HG03575 (cell line): ENCODE results near the gene HIGD2B.
"Not testable (repeated sequence)": the region's sequence is repeated elsewhere in the genome, so short reads cannot be mapped to it uniquely, and the experiment has no call there.

Experiments
- ATAC-seq: cut with Tn5 transposase; IDR thresholded peaks from one replicate; pipeline ENCODE4 v1.9.1; 2021; ENCODE audit not compliant: unreplicated experiment, insufficient number of reproducible peaks, low FRiP score; ENCODE audit errors: extremely low read depth

HIGD2B gene

DNA sequence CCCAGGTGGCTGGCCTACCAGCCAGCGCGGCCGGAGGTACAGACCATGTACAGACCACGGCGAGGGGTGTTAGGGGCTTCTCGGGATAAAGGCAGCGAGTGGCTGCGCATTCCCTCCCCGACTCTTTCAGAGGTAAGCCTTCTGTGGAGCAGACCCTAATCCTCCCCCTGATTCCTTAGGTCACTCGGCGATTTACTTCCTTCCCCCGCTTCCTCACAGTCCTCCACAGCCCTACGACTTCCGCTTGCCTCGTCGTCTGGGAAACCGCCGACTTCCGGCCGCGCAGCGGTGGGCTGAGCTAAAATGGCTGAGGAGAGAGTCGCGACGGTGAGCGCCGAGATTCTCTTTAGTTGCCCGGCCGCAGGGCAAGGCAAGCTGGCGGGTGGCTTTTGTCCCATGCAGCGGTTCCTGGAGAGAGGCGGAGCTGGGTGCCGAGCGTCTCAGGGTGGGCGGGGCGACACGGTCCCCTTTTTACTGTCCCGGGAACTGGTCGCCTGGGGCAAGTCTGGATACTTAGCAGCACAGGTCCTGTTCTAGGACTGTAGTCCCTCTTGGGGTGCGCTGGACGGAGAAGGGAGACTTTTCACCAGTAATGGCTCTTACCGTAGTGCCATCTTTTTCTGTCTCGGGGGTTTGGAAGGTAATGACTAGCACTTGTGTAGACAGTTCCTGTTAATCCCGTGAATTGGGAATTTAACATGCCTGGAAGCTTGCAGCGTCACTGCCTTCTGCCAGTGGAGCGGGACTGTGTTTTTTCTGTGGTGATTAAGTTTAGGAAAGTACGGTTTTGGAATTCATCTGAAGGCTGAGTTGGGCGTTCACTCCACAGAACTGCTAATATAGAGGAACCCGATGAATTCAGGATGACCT is at the start of gene HIGD2B, which contains the start of gene BBS4:
Gene HIGD2B (minus strand): TSS at position 258 of the 870 bp plus-strand sequence. CDS start 9,808 bp downstream, outside the sequence.
Gene BBS4 (plus strand): TSS at position 283 of the 870 bp plus-strand sequence. CDS start 21 bp downstream, at position 304.
- peak; percentile 43 for ATAC-seq

GRCh38 chr15:72735111-72735510 is 49.1 kb upstream of the HIGD2B start:
- ATAC-seq, result no peak

GRCh38 chr15:72733941-72734738 is 48.2 kb upstream of the HIGD2B start:
- ATAC-seq, result no peak

DNA sequence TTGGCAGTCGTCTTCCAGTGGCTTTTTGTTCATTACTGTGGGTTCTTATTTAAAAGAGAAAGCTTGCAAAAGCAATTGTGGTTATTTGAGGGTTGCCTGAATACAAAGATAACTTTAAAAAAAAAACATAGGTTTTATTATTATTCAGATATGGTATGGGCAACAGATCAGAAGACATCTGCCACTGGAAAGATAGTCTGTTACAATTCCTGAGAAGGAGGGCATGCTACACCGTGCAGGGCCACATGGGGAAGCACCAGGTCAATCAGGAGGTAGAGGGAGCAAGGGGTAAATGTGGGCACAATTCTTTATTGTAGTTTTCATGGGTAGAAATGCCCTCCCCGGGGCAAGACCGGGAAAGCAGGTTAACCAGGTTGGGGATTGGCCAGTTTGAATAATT is 46.5 kb upstream of the HIGD2B start:
- ATAC-seq, result no peak

GRCh38 chr15:72732086-72732485 is 46.1 kb upstream of the HIGD2B start:
- ATAC-seq, result no peak

DNA sequence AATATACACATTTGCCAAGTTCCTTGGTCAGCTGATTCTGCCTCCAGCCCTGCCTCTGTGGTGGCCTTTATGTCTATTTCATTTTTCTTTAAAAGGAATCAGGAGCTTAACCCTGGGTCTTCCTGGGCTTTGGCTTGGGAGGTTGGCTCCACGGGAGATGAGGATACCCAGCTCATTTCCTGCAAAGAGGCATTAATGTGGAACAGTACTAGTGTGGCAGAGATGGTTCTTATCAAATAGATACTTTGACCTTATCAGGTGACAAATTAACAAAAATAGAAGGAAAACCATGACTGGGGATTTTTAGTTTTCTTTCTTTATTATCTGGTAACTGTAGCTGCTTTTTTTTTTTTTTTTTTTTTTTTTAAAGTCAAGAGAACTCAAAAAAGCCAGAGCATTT is 42.8 kb upstream of the HIGD2B start:
- ATAC-seq, result no peak

DNA sequence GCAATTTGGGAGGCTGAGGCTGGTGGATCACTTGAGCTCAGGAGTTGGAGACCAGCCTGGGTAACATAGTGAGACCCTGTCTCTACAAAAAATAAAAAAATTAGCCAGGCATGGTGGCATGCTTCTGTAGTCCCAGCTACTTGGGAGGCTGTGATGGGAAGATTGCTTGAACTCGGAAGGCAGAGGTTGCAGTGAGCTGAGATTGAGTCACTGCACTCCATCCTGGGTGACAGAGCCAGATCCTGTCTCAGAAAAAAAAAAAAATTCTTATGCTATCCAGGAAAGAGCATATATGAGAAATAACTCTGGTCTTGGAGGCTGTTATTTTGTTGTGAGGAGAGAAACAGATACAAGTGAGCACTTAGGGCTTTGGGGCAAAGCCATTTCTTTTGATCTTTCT is 42.3 kb upstream of the HIGD2B start:
- ATAC-seq, result not testable (repeated sequence)

- no peak for ATAC-seq
Observed at GRCh38 chr15:72727154-72727553, 41.2 kb upstream of the HIGD2B start.

- ATAC-seq, result not testable (repeated sequence)
Observed at GRCh38 chr15:72725851-72726250, 39.9 kb upstream of the HIGD2B start.

GRCh38 chr15:72725446-72725845 is 39.5 kb upstream of the HIGD2B start:
- no peak for ATAC-seq

GRCh38 chr15:72724028-72724427 is 38.0 kb upstream of the HIGD2B start:
- no peak for ATAC-seq

DNA sequence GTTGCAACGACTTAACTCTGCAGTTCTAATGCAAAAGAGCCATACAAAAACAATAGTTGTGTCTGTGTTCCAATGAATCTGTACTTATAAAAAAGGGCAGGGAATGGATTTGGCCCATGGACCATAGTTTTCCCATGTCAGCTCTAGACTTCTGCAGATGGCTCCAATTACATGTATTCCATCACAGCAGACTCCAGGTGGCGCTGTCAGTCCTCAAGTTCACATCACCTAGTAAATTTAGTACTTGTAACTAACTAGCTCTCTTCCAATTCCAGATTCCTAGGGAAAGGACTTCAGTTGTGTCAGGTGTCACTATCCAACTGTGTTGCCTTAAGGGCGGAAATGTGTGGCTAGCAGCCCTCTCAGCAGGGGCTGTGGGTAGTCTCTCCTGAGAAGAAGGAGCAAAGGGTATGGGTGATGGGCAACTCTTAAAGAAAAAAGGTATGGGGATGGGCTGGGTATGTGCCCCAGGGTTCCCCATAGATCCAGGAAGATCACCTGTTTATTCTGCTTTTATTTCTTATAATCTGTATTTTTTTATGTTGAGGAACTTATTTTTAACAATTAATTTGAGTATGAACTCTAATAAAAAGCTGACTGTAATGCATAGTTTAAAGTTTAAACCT is 36.2 kb upstream of the HIGD2B start:
- no peak for ATAC-seq

GRCh38 chr15:72708551-72709303 is 22.7 kb upstream of the HIGD2B start:
- ATAC-seq, result not testable (repeated sequence)

DNA sequence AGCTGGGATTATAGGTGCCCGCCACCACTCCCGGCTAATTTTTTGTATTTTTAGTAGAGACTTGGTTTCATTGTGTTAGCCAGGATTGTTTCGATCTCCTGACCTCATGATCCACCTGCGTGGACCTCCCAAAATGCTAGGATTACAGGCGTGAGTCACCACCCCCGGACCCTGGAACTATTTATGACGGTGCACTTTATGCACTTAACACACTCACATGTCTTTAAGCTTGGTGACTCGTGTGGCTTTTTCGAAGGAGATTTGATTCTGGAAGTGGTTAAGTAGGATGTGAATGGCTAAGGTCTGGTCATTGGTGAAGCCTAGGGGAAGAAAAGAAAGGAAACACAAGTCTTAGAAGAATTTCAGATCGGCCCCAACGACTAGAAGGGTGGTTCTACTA is 20.3 kb upstream of the HIGD2B start:
- no peak for ATAC-seq

DNA sequence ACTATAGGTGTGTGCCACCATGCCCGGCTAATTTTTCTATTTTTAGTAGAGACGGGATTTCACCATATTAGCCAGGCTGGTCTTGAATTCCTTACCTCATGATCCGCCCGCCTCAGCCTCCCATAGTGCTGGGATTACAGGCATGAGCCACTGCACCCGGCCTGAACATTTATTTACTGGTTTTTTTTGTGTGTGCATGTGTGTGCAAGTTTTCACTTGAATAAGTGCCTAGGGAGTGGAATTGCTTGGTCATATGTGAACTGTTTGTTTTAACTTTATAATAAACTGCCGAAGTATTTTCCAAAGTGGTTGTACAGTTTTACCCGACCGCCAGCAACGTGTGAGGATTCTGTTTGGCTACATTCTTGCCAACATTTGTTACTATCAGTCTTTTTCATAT is 14.1 kb upstream of the HIGD2B start:
- no peak for ATAC-seq

DNA sequence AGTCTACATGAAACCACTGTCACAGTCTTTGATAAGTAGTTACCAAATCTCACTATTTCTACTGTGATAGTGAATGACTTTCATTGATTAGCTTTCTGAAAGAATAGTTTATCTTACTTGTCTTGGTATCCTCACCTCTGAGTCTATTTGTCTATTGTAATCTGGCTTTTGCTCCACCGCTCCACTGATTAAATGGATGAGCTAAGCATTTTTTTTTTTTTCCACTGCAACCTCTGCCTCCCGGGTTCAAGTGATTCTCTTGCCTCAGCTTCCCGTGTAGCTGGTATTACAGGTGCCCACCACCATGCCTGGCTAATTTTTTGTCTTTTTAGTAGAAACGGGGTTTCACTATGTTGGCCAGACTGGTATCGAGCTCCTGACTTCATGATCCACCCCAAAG is 13.0 kb upstream of the HIGD2B start:
- ATAC-seq, result no peak

DNA sequence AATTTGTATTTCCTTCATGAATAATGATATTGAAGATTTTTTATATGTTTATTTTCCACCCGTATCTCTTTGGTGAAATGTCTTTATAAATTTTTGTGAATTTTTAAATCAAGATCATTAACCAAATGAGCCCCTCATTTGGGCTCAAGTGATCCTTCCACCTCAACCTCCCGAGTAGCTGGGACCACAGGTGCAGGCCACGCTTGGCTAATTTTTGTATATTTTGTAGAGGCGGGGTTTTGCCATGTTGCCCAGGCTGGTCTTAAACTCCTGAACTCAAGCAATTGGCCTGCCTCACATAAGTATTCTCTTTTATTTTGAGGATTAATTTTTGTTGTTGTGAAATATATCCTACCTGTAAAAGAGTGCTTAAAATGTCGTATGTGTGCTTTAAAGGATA is 5.0 kb upstream of the HIGD2B start:
- ATAC-seq, result no peak

GRCh38 chr15:72688697-72689096 is 2.7 kb upstream of the HIGD2B start:
- no peak for ATAC-seq
